DND-41 (cell line): ENCODE results near the gene TAOK3.

Experiments used
- ATAC-seq: fragments of 200-7000 bp; cut with Tn5 transposase; 3 replicates; pipeline ENCODE4 v1.9.1; 2021; ENCODE audit warnings: low read depth; ENCODE audit not compliant: insufficient read depth
- DNase-seq: peaks from one replicate; pipeline ENCODE4 v3.0.0-alpha.2; 2020
- H2AFZ ChIP-seq: 2 replicates; pipeline ENCODE4 v1.6.0; 2012; ENCODE audit warnings: low read depth, low read length
- H3K27ac ChIP-seq: 2 replicates; pipeline ENCODE4 v1.5.1; 2012; ENCODE audit warnings: low read length, inconsistent platforms
- H3K27me3 ChIP-seq: fragments of 200-600 bp; sonication (generic); 2 replicates; pipeline ENCODE4 v1.6.0; 2012; ENCODE audit warnings: low read length, mild to moderate bottlenecking, inconsistent platforms; ENCODE audit not compliant: insufficient read depth, poor library complexity
- H3K36me3 ChIP-seq: 2 replicates; pipeline ENCODE4 v1.5.1; 2012; ENCODE audit warnings: low read length, inconsistent platforms; ENCODE audit not compliant: insufficient read depth
- H3K4me1 ChIP-seq: 2 replicates; pipeline ENCODE4 v1.5.1; 2012; ENCODE audit warnings: mild to moderate bottlenecking, low read length; ENCODE audit not compliant: insufficient read depth
- H3K4me2 ChIP-seq: 2 replicates; pipeline ENCODE4 v1.6.0; 2012; ENCODE audit warnings: mild to moderate bottlenecking, moderate library complexity, low read length, inconsistent platforms; ENCODE audit not compliant: insufficient read depth
- H3K4me3 ChIP-seq, 2 experiments: fragments of 200-600 bp in 1 of 2; shearing (Covaris generic) in 1 of 2; 2 replicates each; pipeline ENCODE4 v1.5.1; 2012 to 2016; ENCODE audit warnings: inconsistent platforms in 2 of 2, low read length in 2 of 2, mild to moderate bottlenecking in 2 of 2, low read depth in 1 of 2, moderate library complexity in 1 of 2
- H3K79me2 ChIP-seq: 2 replicates; pipeline ENCODE4 v1.6.0; 2012; ENCODE audit warnings: low read length, inconsistent platforms; ENCODE audit not compliant: insufficient read depth
- H3K9ac ChIP-seq: 2 replicates; pipeline ENCODE4 v1.6.0; 2012; ENCODE audit warnings: low read depth, mild to moderate bottlenecking, inconsistent platforms, low read length, moderate library complexity
- H3K9me3 ChIP-seq: 2 replicates; pipeline ENCODE4 v1.5.1; 2012; ENCODE audit warnings: low read length, moderate library complexity, mild to moderate bottlenecking, inconsistent platforms; ENCODE audit not compliant: insufficient read depth, severe bottlenecking
- H4K20me1 ChIP-seq: 2 replicates; pipeline ENCODE4 v1.6.0; 2012; ENCODE audit warnings: low read length; ENCODE audit not compliant: insufficient read depth
- CTCF ChIP-seq: IDR thresholded peaks from 2 replicates; pipeline ENCODE4 v1.5.1; 2012; ENCODE audit warnings: borderline replicate concordance, low read length, moderate library complexity, mild to moderate bottlenecking; ENCODE audit not compliant: poor library complexity, severe bottlenecking; ENCODE audit errors: extremely low read depth
- EZH2 ChIP-seq: IDR thresholded peaks from 3 replicates; pipeline ENCODE4 v1.6.1; 2012; ENCODE audit warnings: borderline replicate concordance, low read depth, mild to moderate bottlenecking, moderate library complexity, low read length, inconsistent platforms; ENCODE audit not compliant: severe bottlenecking

The TAOK3 gene

GRCh38 chr12:118145798-118146156, 226.9 kb downstream of the TAOK3 start:
- peaks cover 66% of the 10 kb centered on the region for H3K36me3 ChIP-seq
- no peak overlapping the region for H3K4me2 ChIP-seq
- 0 out of 2 replicates have a peak, but pooled peaks cover 7% of the 10 kb centered on the region for H4K20me1 ChIP-seq
- DNase-seq (no peak), ATAC-seq (no peak)
- no peak for TF ChIP-seq EZH2
- TF ChIP-seq CTCF: no peak
- H3K4me3 ChIP-seq: no peak overlapping the region
- no peaks in the 10 kb centered on the region for H3K27me3 ChIP-seq
- H3K79me2 ChIP-seq: 0 out of 2 replicates have a peak, but pooled peaks cover 2% of the 10 kb centered on the region
- H3K9ac ChIP-seq: no peak overlapping the region
- no peak overlapping the region for H3K27ac ChIP-seq
- no peaks in the 10 kb centered on the region for H3K9me3 ChIP-seq
- H3K4me1 ChIP-seq: no peaks in the 10 kb centered on the region
- H2AFZ ChIP-seq: no peak overlapping the region

- TF ChIP-seq CTCF: no peak
- no peak for TF ChIP-seq EZH2
- Histone ChIP-seq H3K27me3 (no peaks in the 10 kb centered on the region), H3K4me3 (no peak overlapping the region), H4K20me1 (0 out of 2 replicates have a peak, but pooled peaks cover 7% of the 10 kb centered on the region), H3K9ac (no peak overlapping the region), H3K36me3 (peaks cover 71% of the 10 kb centered on the region), H3K9me3 (no peaks in the 10 kb centered on the region), H3K27ac (no peak overlapping the region), H3K79me2 (0 out of 2 replicates have a peak, but pooled peaks cover 2% of the 10 kb centered on the region), H3K4me1 (no peaks in the 10 kb centered on the region), H2AFZ (no peak overlapping the region), H3K4me2 (no peak overlapping the region)
- no peak for ATAC-seq
- no peak for DNase-seq
These were observed 227.5 kb downstream of the TAOK3 start for GRCh38 chr12:118145113-118145797.

GRCh38 chr12:118144499-118144898, 228.2 kb downstream of the TAOK3 start:
- DNase-seq: no peak
- Histone ChIP-seq H3K4me2 (no peak overlapping the region), H3K79me2 (0 out of 2 replicates have a peak, but pooled peaks cover 2% of the 10 kb centered on the region), H3K4me1 (no peaks in the 10 kb centered on the region), H3K27ac (no peak overlapping the region), H3K9ac (no peak overlapping the region), H3K36me3 (peaks cover 75% of the 10 kb centered on the region), H4K20me1 (peaks cover 7% of the 10 kb centered on the region; the same call in 1 of the 2 replicates), H3K27me3 (no peaks in the 10 kb centered on the region), H2AFZ (no peak overlapping the region), H3K9me3 (no peaks in the 10 kb centered on the region), H3K4me3 (no peak overlapping the region)
- TF ChIP-seq EZH2: no peak
- TF ChIP-seq CTCF: no peak
- ATAC-seq: no peak

- Histone ChIP-seq H3K36me3 (peaks cover 77% of the 10 kb centered on the region), H3K4me1 (peaks cover 17% of the 10 kb centered on the region), H4K20me1 (peaks cover 10% of the 10 kb centered on the region; the same call in 1 of the 2 replicates), H3K9me3 (no peaks in the 10 kb centered on the region), H3K27me3 (no peaks in the 10 kb centered on the region), H2AFZ (no peak overlapping the region), H3K4me3 (no peak overlapping the region), H3K27ac (no peak overlapping the region), H3K79me2 (peaks cover 24% of the 10 kb centered on the region), H3K4me2 (no peak overlapping the region), H3K9ac (no peak overlapping the region)
- no peak for DNase-seq
- no peak for ATAC-seq
- TF ChIP-seq EZH2 (no peak), CTCF (no peak)
These were observed 231.9 kb downstream of the TAOK3 start for GRCh38 chr12:118140825-118141224.
